Fibroblast of upper back skin (primary cell): Measurements from ENCODE around the gene TNNT3.
"Not testable (repeated sequence)": the region's sequence is repeated elsewhere in the genome, so short reads cannot be mapped to it uniquely, and the experiment has no call there.

Experiments used
- DNase-seq: peaks from one replicate; pipeline ENCODE4 v3.0.0-alpha.2; 2013

The TNNT3 gene

GRCh38 chr11:1919391-1920127 is at the start of gene TNNT3:
TSS of gene TNNT3 (plus strand) at chr11:1919703. CDS start at chr11:1922875, 3,172 bp downstream.
- DNase-seq: no peak

- no peak for DNase-seq
Measured at GRCh38 chr11:1870326-1870696, 49.2 kb upstream of the TNNT3 start.

- DNase-seq: no peak
Measured at GRCh38 chr11:1870721-1871466, 48.6 kb upstream of the TNNT3 start.

GRCh38 chr11:1871531-1871930 is 48.0 kb upstream of the TNNT3 start:
- no peak for DNase-seq

- DNase-seq: no peak
Measured at GRCh38 chr11:1872267-1872985, 47.1 kb upstream of the TNNT3 start.

- DNase-seq: peak; percentile 34
Measured at GRCh38 chr11:1873048-1873812, 46.3 kb upstream of the TNNT3 start.

GRCh38 chr11:1873813-1874150 is 45.7 kb upstream of the TNNT3 start:
- DNase-seq: not testable (repeated sequence)

GRCh38 chr11:1874441-1875092 is 44.9 kb upstream of the TNNT3 start:
- not testable (repeated sequence) for DNase-seq

GRCh38 chr11:1875093-1875850 is 44.2 kb upstream of the TNNT3 start:
- no peak for DNase-seq

GRCh38 chr11:1875851-1876301 is 43.6 kb upstream of the TNNT3 start:
- not testable (repeated sequence) for DNase-seq

GRCh38 chr11:1876361-1877063 is 43.0 kb upstream of the TNNT3 start:
- DNase-seq: peak; percentile 61

- peak; percentile 32 for DNase-seq
Measured at GRCh38 chr11:1877211-1878136, 42.0 kb upstream of the TNNT3 start.

- DNase-seq: peak; percentile 32
Measured at GRCh38 chr11:1878137-1879031, 41.1 kb upstream of the TNNT3 start.

GRCh38 chr11:1879342-1879940 is 40.1 kb upstream of the TNNT3 start:
- DNase-seq: no peak

- DNase-seq: peak; percentile 68
Measured at GRCh38 chr11:1879941-1880720, 39.4 kb upstream of the TNNT3 start.

GRCh38 chr11:1880746-1881441 is 38.6 kb upstream of the TNNT3 start:
- DNase-seq: no peak
